H7 (cell line): ENCODE measurements around the gene GINS2. TPM values are rescaled to one million over a fixed set of nuclear protein-coding genes. Genes with fewer than 3 reads are reported as not detected.
A peak's percentile ranks its signal among the peaks of the same experiment; 100 is the strongest.

Experiments
- DNase-seq: peaks from one replicate; pipeline ENCODE4 v3.0.0; 2012
- H3K27me3 ChIP-seq: 2 replicates; pipeline ENCODE4 v1.6.0; 2011; ENCODE audit warnings: mild to moderate bottlenecking, low read length; ENCODE audit not compliant: control insufficient read depth, insufficient read depth
- H3K36me3 ChIP-seq: replicated peaks from 2 replicates; pipeline ENCODE4 v1.5.1; 2011; ENCODE audit warnings: low read length; ENCODE audit not compliant: control insufficient read depth, insufficient read depth
- H3K4me3 ChIP-seq: 2 replicates; pipeline ENCODE4 v1.5.1; 2011; ENCODE audit warnings: low read depth, mild to moderate bottlenecking, control low read depth, low read length, moderate library complexity; ENCODE audit not compliant: insufficient read depth
- total RNA-seq: library from RNA; depleted of rRNA; stranded (reverse); fragments of >200 nt; shearing (Covaris generic); gene quantifications from 2 replicates; pipeline ENCODE4 v1.2.3, GENCODE V29; 2014; rRNA removed

The GINS2 gene
- total RNA-seq, 1 experiment from 2014 or later = 25.6 TPM

GRCh38 chr16:85633888-85634287 lies 54.9 kb downstream of the GINS2 start:
- no peak for DNase-seq
- Histone ChIP-seq H3K27me3 (no peaks in the 10 kb centered on the region), H3K4me3 (no peak overlapping the region), H3K36me3 (peaks cover 1% of the 10 kb centered on the region; the same call in 1 of the 2 replicates)

- Histone ChIP-seq H3K4me3 (no peak overlapping the region), H3K27me3 (no peaks in the 10 kb centered on the region), H3K36me3 (peaks cover 1% of the 10 kb centered on the region; the same call in 1 of the 2 replicates)
- DNase-seq = no peak
Observed at GRCh38 chr16:85633438-85633743, 55.4 kb downstream of the GINS2 start.

GRCh38 chr16:85632709-85633437 lies 55.9 kb downstream of the GINS2 start:
- no peak for DNase-seq
- no peak overlapping the region for H3K4me3 ChIP-seq
- H3K27me3 ChIP-seq = no peaks in the 10 kb centered on the region
- H3K36me3 ChIP-seq = peaks cover 1% of the 10 kb centered on the region; the same call in 1 of the 2 replicates

- H3K4me3 ChIP-seq = no peak overlapping the region
- no peaks in the 10 kb centered on the region for H3K27me3 ChIP-seq
- H3K36me3 ChIP-seq = peaks cover 1% of the 10 kb centered on the region; the same call in 1 of the 2 replicates
- peak; percentile 85 for DNase-seq
Observed at GRCh38 chr16:85631802-85632393, 56.9 kb downstream of the GINS2 start.

- H3K4me3 ChIP-seq = no peak overlapping the region
- no peak for DNase-seq
- H3K27me3 ChIP-seq = no peaks in the 10 kb centered on the region
- peaks cover 1% of the 10 kb centered on the region; the same call in 1 of the 2 replicates for H3K36me3 ChIP-seq
Observed at GRCh38 chr16:85631230-85631629, 57.5 kb downstream of the GINS2 start.

GRCh38 chr16:85629853-85630252 lies 58.9 kb downstream of the GINS2 start:
- no peak for DNase-seq
- Histone ChIP-seq H3K36me3 (peaks cover 1% of the 10 kb centered on the region; the same call in 1 of the 2 replicates), H3K4me3 (no peak overlapping the region), H3K27me3 (no peaks in the 10 kb centered on the region)

GRCh38 chr16:85629326-85629725 lies 59.4 kb downstream of the GINS2 start:
- Histone ChIP-seq H3K27me3 (no peaks in the 10 kb centered on the region), H3K36me3 (no peaks in the 10 kb centered on the region; the same call in 1 of the 2 replicates), H3K4me3 (no peak overlapping the region)
- DNase-seq = no peak

GRCh38 chr16:85628645-85629044 lies 60.1 kb downstream of the GINS2 start:
- no peaks in the 10 kb centered on the region for H3K27me3 ChIP-seq
- DNase-seq = no peak
- no peak overlapping the region for H3K4me3 ChIP-seq
- no peaks in the 10 kb centered on the region; the same call in 1 of the 2 replicates for H3K36me3 ChIP-seq

GRCh38 chr16:85628265-85628556 lies 60.5 kb downstream of the GINS2 start:
- H3K4me3 ChIP-seq = no peak overlapping the region
- H3K36me3 ChIP-seq = no peaks in the 10 kb centered on the region; the same call in 1 of the 2 replicates
- H3K27me3 ChIP-seq = no peaks in the 10 kb centered on the region
- no peak for DNase-seq

- Histone ChIP-seq H3K36me3 (no peaks in the 10 kb centered on the region; the same call in 1 of the 2 replicates), H3K4me3 (no peak overlapping the region), H3K27me3 (no peaks in the 10 kb centered on the region)
- DNase-seq = no peak
Observed at GRCh38 chr16:85627526-85628264, 61.1 kb downstream of the GINS2 start.

- no peaks in the 10 kb centered on the region for H3K27me3 ChIP-seq
- peak; percentile 73 for DNase-seq
- H3K36me3 ChIP-seq = no peaks in the 10 kb centered on the region; the same call in none of the 2 replicates
- H3K4me3 ChIP-seq = no peak overlapping the region
Observed at GRCh38 chr16:85627089-85627488, 61.7 kb downstream of the GINS2 start.

Other genes starting within 250 kb of the GINS2 start
- gene GSE1, start 75.6 kb downstream of the GINS2 start, total RNA-seq = 52.5 and 73.6 TPM in 2 replicates
- gene C16orf74, start 62.1 kb upstream of the GINS2 start, total RNA-seq = 4.1 and 7.2 TPM in 2 replicates
- 93.3 and 101 TPM in 2 replicates for gene EMC8, start 110.6 kb upstream of the GINS2 start, total RNA-seq
- gene COX4I1, start 110.7 kb upstream of the GINS2 start, total RNA-seq = 638 and 696 TPM in 2 replicates
- 0.21 and 2.7 TPM in 2 replicates for gene IRF8, start 210.2 kb upstream of the GINS2 start, total RNA-seq